ENCODE data around the gene SEC31A.

SEC31A gene

DNA sequence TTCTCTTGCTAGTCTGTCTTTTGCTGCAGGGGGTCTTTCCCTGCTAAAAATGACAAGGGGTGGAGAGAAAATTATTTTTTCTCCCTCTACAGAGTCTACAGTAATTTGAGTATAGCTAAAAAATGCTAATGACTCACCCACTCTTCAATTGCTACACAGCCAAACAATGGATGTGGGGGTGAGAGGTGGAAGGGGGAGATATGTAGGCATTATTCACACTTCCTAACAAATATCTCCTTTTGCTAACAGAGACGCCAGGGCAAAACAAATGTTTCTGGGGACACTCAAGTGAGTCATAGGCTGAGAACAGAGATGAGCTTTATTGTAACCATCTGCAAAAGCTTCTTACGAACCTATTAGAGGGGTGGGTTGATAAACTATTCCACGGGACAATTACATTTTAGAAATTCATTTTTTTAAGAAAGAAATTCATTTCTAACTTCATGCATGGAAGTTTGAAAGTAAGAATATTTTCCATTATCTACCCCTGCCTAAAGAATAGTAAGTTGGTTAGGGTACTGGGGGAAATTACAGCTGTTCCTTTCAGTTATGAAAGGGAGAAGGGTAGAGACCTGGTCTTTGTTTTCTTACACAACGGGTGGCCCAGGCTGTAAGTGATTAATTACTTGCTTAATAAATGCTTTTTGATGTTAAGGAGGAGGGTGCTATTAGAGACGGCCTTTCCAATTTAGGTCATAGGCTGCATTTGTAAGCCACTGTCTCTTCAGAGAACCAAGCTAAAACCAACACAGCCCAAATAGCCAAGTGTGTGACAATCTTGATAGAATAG lies 105.1 kb downstream of the SEC31A start:
- DNase-seq (ENCODE audit: low spot score): no peak
- TF ChIP-seq CTCF (IDR thresholded peaks at IDR 0.05; ENCODE audit: extremely low read depth, insufficient read depth, missing control alignments): no peak
- in situ Hi-C loops (cut with MboI; ENCODE audit: low pct_unique_long_range_greater_than_20kb, low sequenced_read_pairs, unreplicated experiment): no loop called here

DNA sequence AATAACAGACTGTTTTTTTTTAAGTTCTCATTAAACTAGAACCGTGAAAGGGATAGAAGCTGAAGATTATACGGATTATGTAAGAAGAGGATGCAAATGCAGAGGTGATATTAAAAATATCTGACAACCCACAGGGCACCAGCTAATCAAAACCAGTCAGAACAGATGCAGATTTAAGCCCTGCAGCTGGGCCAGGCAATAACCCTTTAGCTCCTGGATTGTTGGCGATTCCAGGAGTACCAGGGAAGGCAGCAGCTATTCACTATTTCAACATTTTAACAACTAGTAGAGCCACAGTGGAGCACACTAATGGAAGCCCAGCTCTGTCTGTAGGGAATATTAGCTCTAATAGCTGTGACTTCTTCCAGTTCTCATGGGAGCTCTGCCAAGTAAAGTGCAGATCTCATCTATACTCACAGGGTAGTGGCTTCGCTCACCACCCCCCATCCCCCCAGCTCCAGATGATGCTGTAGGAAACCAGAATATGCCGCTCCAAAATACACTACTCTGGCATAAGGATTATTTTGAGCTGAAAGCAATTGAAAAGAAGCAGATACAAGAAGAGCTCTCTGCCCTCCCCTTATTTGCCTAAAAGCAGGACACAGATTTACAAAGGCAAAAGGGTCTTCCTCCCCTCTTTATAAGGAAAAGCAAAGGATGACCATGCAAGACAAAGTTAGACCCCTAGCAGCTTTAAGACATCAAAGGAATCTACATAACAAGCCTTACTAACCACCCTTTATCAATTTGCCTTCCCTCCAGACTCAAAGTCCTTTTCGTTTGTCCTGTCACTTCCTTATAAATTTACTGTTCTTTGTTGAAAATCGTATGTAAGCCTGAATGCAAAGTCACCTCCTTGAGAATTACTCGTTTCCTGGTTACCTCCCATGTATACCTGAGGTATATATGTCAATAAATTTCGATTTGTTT lies 106.0 kb downstream of the SEC31A start:
- TF ChIP-seq CTCF (IDR thresholded peaks at IDR 0.05; ENCODE audit: extremely low read depth, insufficient read depth, missing control alignments): no peak
- no peak for DNase-seq (ENCODE audit: low spot score)
- in situ Hi-C loops (cut with MboI; ENCODE audit: low pct_unique_long_range_greater_than_20kb, low sequenced_read_pairs, unreplicated experiment): no loop called here

- in situ Hi-C loops (cut with MboI; ENCODE audit: low pct_unique_long_range_greater_than_20kb, low sequenced_read_pairs, unreplicated experiment): no loop called here
- no peak for TF ChIP-seq CTCF (IDR thresholded peaks at IDR 0.05; ENCODE audit: extremely low read depth, insufficient read depth, missing control alignments)
- DNase-seq (ENCODE audit: low spot score): no peak
Measured at GRCh38 chr4:82782626-82783345, 108.2 kb downstream of the SEC31A start.

GRCh38 chr4:82780752-82781231 lies 110.2 kb downstream of the SEC31A start:
- in situ Hi-C loops (cut with MboI; ENCODE audit: low pct_unique_long_range_greater_than_20kb, low sequenced_read_pairs, unreplicated experiment): no loop called here
- no peak for DNase-seq (ENCODE audit: low spot score)
- no peak for TF ChIP-seq CTCF (IDR thresholded peaks at IDR 0.05; ENCODE audit: extremely low read depth, insufficient read depth, missing control alignments)

GRCh38 chr4:82780170-82780751 lies 110.7 kb downstream of the SEC31A start:
- DNase-seq (ENCODE audit: low spot score): no peak
- no peak for TF ChIP-seq CTCF (IDR thresholded peaks at IDR 0.05; ENCODE audit: extremely low read depth, insufficient read depth, missing control alignments)
- in situ Hi-C loops (cut with MboI; ENCODE audit: low pct_unique_long_range_greater_than_20kb, low sequenced_read_pairs, unreplicated experiment): no loop called here

DNA sequence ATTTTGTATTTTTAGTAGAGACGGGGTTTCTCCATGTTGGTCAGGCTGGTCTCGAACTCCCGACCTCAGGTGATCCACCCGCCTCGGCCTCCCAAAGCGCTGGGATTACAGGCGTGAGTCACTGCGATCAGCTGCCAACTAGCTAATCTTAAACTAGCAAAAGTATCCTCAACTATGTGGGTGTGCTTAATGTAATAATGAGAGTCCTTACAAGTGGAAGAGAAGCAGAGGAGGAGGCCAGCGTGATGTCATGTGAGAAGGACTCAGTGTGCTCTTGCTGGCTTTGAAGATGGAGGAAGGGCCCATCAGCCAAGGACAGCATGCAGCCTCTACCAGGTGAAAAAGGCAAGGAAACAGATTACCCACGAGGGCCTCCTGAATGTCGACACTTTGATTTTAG lies 111.9 kb downstream of the SEC31A start:
- no peak for DNase-seq (ENCODE audit: low spot score)
- TF ChIP-seq CTCF (IDR thresholded peaks at IDR 0.05; ENCODE audit: extremely low read depth, insufficient read depth, missing control alignments): no peak
- in situ Hi-C loops (cut with MboI; ENCODE audit: low pct_unique_long_range_greater_than_20kb, low sequenced_read_pairs, unreplicated experiment): no loop called here
